Panc1 (cell line): Measurements from ENCODE around the gene ZSWIM3.

Experiments used
- POLR2AphosphoS5 ChIP-seq: IDR thresholded peaks from 2 replicates; pipeline ENCODE4 v1.6.1; 2012; ENCODE audit warnings: mild to moderate bottlenecking, low read depth, low read length, moderate library complexity
- SIN3A ChIP-seq: IDR thresholded peaks from 2 replicates; pipeline ENCODE4 v1.6.1; 2012; ENCODE audit warnings: low read depth, mild to moderate bottlenecking, low read length, moderate library complexity, borderline replicate concordance; ENCODE audit not compliant: insufficient read depth
- TF ChIP-seq, protein P1 (sequence below): fragments of 450-650 bp; IDR thresholded peaks from 2 replicates; pipeline ENCODE4 v1.5.1; 2017; ENCODE audit warnings: mild to moderate bottlenecking
- TF ChIP-seq, protein P2 (sequence below), 2 experiments: IDR thresholded peaks; 2 replicates each; pipeline ENCODE4 v1.6.1; 2011 to 2012; ENCODE audit warnings: low read depth in 2 of 2, control low read depth in 1 of 2, low read length in 1 of 2, mild to moderate bottlenecking in 1 of 2, moderate library complexity in 1 of 2; ENCODE audit not compliant: insufficient read depth in 1 of 2

DNA sequence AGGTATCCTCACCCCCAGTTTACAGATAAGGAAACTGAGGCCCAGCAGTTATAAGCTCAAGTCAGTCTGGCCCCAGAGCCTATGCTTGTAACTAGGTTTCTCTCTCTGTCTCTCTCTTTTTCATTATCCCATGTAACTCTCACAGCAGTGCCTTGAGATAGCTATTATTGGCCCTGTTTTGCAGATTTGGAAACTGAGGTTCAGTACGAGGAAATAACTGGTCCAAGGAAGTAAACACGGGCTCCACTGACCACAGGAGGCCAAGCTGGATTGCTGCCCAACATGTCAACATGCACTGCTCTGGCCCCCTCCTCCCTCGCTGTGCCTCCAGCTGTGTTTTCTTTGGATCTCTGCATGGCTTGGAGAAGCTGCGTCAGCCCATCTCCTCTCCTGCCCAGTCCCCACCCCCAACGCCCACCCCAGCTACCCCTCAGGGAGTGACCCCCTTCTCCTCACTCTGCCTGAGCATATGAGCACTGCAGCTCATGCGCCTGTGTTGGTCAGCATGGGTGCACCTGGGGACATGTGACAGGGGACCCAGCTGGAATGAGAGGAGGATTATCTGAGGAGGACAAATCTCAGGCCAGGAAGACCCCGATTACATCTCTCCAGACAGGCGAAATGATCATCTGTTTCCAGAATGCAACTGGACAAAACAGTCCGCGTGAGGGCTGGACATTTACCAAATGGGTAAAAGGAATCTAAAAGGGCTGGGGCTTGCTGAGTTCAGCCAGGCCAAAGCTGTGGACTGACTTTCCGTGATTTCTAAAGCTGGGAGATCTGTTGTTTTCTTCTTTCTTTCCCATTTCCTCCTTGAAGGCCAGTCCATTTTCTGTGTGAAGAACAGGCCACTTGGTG lies 62.4 kb downstream of the ZSWIM3 start:
- TF ChIP-seq, protein P1, sequence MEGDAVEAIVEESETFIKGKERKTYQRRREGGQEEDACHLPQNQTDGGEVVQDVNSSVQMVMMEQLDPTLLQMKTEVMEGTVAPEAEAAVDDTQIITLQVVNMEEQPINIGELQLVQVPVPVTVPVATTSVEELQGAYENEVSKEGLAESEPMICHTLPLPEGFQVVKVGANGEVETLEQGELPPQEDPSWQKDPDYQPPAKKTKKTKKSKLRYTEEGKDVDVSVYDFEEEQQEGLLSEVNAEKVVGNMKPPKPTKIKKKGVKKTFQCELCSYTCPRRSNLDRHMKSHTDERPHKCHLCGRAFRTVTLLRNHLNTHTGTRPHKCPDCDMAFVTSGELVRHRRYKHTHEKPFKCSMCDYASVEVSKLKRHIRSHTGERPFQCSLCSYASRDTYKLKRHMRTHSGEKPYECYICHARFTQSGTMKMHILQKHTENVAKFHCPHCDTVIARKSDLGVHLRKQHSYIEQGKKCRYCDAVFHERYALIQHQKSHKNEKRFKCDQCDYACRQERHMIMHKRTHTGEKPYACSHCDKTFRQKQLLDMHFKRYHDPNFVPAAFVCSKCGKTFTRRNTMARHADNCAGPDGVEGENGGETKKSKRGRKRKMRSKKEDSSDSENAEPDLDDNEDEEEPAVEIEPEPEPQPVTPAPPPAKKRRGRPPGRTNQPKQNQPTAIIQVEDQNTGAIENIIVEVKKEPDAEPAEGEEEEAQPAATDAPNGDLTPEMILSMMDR: no peak
- TF ChIP-seq, protein P2, sequence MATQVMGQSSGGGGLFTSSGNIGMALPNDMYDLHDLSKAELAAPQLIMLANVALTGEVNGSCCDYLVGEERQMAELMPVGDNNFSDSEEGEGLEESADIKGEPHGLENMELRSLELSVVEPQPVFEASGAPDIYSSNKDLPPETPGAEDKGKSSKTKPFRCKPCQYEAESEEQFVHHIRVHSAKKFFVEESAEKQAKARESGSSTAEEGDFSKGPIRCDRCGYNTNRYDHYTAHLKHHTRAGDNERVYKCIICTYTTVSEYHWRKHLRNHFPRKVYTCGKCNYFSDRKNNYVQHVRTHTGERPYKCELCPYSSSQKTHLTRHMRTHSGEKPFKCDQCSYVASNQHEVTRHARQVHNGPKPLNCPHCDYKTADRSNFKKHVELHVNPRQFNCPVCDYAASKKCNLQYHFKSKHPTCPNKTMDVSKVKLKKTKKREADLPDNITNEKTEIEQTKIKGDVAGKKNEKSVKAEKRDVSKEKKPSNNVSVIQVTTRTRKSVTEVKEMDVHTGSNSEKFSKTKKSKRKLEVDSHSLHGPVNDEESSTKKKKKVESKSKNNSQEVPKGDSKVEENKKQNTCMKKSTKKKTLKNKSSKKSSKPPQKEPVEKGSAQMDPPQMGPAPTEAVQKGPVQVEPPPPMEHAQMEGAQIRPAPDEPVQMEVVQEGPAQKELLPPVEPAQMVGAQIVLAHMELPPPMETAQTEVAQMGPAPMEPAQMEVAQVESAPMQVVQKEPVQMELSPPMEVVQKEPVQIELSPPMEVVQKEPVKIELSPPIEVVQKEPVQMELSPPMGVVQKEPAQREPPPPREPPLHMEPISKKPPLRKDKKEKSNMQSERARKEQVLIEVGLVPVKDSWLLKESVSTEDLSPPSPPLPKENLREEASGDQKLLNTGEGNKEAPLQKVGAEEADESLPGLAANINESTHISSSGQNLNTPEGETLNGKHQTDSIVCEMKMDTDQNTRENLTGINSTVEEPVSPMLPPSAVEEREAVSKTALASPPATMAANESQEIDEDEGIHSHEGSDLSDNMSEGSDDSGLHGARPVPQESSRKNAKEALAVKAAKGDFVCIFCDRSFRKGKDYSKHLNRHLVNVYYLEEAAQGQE (IDR thresholded peaks at IDR 0.05; ENCODE audit: insufficient read depth in 1 of 2, low read depth in 2 of 2, low read length in 1 of 2): no peak
- TF ChIP-seq POLR2AphosphoS5 (no peak), SIN3A (no peak)
